DND-41 (cell line): ENCODE data around the gene MED31.

Experiments used
- ATAC-seq: fragments of 200-7000 bp; cut with Tn5 transposase; 3 replicates; pipeline ENCODE4 v1.9.1; 2021; ENCODE audit warnings: low read depth; ENCODE audit not compliant: insufficient read depth
- DNase-seq: peaks from one replicate; pipeline ENCODE4 v3.0.0-alpha.2; 2020
- H2AFZ ChIP-seq: 2 replicates; pipeline ENCODE4 v1.6.0; 2012; ENCODE audit warnings: low read depth, low read length
- H3K27ac ChIP-seq: 2 replicates; pipeline ENCODE4 v1.5.1; 2012; ENCODE audit warnings: low read length, inconsistent platforms
- H3K27me3 ChIP-seq: fragments of 200-600 bp; sonication (generic); 2 replicates; pipeline ENCODE4 v1.6.0; 2012; ENCODE audit warnings: low read length, mild to moderate bottlenecking, inconsistent platforms; ENCODE audit not compliant: insufficient read depth, poor library complexity
- H3K36me3 ChIP-seq: 2 replicates; pipeline ENCODE4 v1.5.1; 2012; ENCODE audit warnings: low read length, inconsistent platforms; ENCODE audit not compliant: insufficient read depth
- H3K4me1 ChIP-seq: 2 replicates; pipeline ENCODE4 v1.5.1; 2012; ENCODE audit warnings: mild to moderate bottlenecking, low read length; ENCODE audit not compliant: insufficient read depth
- H3K4me2 ChIP-seq: 2 replicates; pipeline ENCODE4 v1.6.0; 2012; ENCODE audit warnings: mild to moderate bottlenecking, moderate library complexity, low read length, inconsistent platforms; ENCODE audit not compliant: insufficient read depth
- H3K4me3 ChIP-seq, 2 experiments: fragments of 200-600 bp in 1 of 2; shearing (Covaris generic) in 1 of 2; 2 replicates each; pipeline ENCODE4 v1.5.1; 2012 to 2016; ENCODE audit warnings: inconsistent platforms in 2 of 2, low read length in 2 of 2, mild to moderate bottlenecking in 2 of 2, low read depth in 1 of 2, moderate library complexity in 1 of 2
- H3K79me2 ChIP-seq: 2 replicates; pipeline ENCODE4 v1.6.0; 2012; ENCODE audit warnings: low read length, inconsistent platforms; ENCODE audit not compliant: insufficient read depth
- H3K9ac ChIP-seq: 2 replicates; pipeline ENCODE4 v1.6.0; 2012; ENCODE audit warnings: low read depth, mild to moderate bottlenecking, inconsistent platforms, low read length, moderate library complexity
- H3K9me3 ChIP-seq: 2 replicates; pipeline ENCODE4 v1.5.1; 2012; ENCODE audit warnings: low read length, moderate library complexity, mild to moderate bottlenecking, inconsistent platforms; ENCODE audit not compliant: insufficient read depth, severe bottlenecking
- H4K20me1 ChIP-seq: 2 replicates; pipeline ENCODE4 v1.6.0; 2012; ENCODE audit warnings: low read length; ENCODE audit not compliant: insufficient read depth
- CTCF ChIP-seq: IDR thresholded peaks from 2 replicates; pipeline ENCODE4 v1.5.1; 2012; ENCODE audit warnings: borderline replicate concordance, low read length, moderate library complexity, mild to moderate bottlenecking; ENCODE audit not compliant: poor library complexity, severe bottlenecking; ENCODE audit errors: extremely low read depth
- EZH2 ChIP-seq: IDR thresholded peaks from 3 replicates; pipeline ENCODE4 v1.6.1; 2012; ENCODE audit warnings: borderline replicate concordance, low read depth, mild to moderate bottlenecking, moderate library complexity, low read length, inconsistent platforms; ENCODE audit not compliant: severe bottlenecking

MED31 gene

DNA sequence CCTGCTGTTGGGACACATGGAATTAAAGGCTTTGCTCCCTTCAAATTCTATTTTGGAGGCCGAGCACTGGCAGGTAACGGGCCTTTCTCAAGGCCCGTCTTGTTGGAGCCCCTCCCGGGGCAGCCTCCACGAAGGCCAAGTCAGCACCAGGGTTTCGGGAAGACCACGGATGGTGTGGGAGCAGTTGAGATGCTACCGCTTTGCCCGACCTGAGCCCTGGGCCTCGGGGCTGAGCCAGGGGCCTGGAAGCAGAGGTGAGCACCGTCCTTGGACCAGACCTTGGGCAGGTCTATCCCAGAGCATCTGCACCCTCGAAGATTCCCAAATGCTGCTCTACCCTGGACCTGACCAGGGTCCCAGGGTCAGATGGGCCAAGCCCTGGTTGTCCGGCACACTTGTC lies 23.2 kb upstream of the MED31 start:
- peaks cover 44% of the 10 kb centered on the region for H3K27me3 ChIP-seq
- H3K9ac ChIP-seq, result no peak overlapping the region
- no peak overlapping the region for H3K4me2 ChIP-seq
- ATAC-seq (no peak), DNase-seq (no peak)
- H4K20me1 ChIP-seq, result peaks cover 29% of the 10 kb centered on the region
- no peaks in the 10 kb centered on the region for H3K79me2 ChIP-seq
- no peaks in the 10 kb centered on the region for H3K4me1 ChIP-seq
- H3K27ac ChIP-seq, result no peak overlapping the region
- TF ChIP-seq EZH2 (no peak), CTCF (no peak)
- H3K36me3 ChIP-seq, result no peaks in the 10 kb centered on the region
- H3K4me3 ChIP-seq, result no peak overlapping the region
- no peaks in the 10 kb centered on the region for H3K9me3 ChIP-seq
- H2AFZ ChIP-seq, result no peak overlapping the region

GRCh38 chr17:6671431-6671830 lies 20.0 kb upstream of the MED31 start:
- Histone ChIP-seq H3K27me3 (peaks cover 26% of the 10 kb centered on the region), H2AFZ (no peak overlapping the region), H3K4me3 (no peak overlapping the region), H3K4me2 (no peak overlapping the region), H3K36me3 (no peaks in the 10 kb centered on the region), H3K9ac (no peak overlapping the region), H3K27ac (no peak overlapping the region), H3K79me2 (no peaks in the 10 kb centered on the region), H4K20me1 (peaks cover 16% of the 10 kb centered on the region), H3K9me3 (no peaks in the 10 kb centered on the region), H3K4me1 (no peaks in the 10 kb centered on the region)
- DNase-seq (no peak), ATAC-seq (no peak)
- TF ChIP-seq CTCF (no peak), EZH2 (no peak)

GRCh38 chr17:6670999-6671398 lies 19.6 kb upstream of the MED31 start:
- H3K9ac ChIP-seq, result no peak overlapping the region
- no peaks in the 10 kb centered on the region for H3K36me3 ChIP-seq
- peaks cover 22% of the 10 kb centered on the region for H3K27me3 ChIP-seq
- H2AFZ ChIP-seq, result no peak overlapping the region
- no peak overlapping the region for H3K27ac ChIP-seq
- H3K4me3 ChIP-seq, result no peak overlapping the region
- no peak for ATAC-seq
- H3K9me3 ChIP-seq, result no peaks in the 10 kb centered on the region
- no peak for TF ChIP-seq CTCF
- no peak for TF ChIP-seq EZH2
- H3K79me2 ChIP-seq, result no peaks in the 10 kb centered on the region
- no peak overlapping the region for H3K4me2 ChIP-seq
- DNase-seq, result no peak
- H3K4me1 ChIP-seq, result no peaks in the 10 kb centered on the region
- peaks cover 17% of the 10 kb centered on the region for H4K20me1 ChIP-seq

GRCh38 chr17:6670571-6670970 lies 19.2 kb upstream of the MED31 start:
- H4K20me1 ChIP-seq, result peaks cover 15% of the 10 kb centered on the region
- DNase-seq (no peak), ATAC-seq (no peak)
- H2AFZ ChIP-seq, result no peak overlapping the region
- no peak overlapping the region for H3K4me3 ChIP-seq
- H3K36me3 ChIP-seq, result no peaks in the 10 kb centered on the region
- no peak overlapping the region for H3K9ac ChIP-seq
- H3K9me3 ChIP-seq, result no peaks in the 10 kb centered on the region
- peaks cover 19% of the 10 kb centered on the region for H3K27me3 ChIP-seq
- no peak for TF ChIP-seq EZH2
- TF ChIP-seq CTCF, result no peak
- no peaks in the 10 kb centered on the region for H3K79me2 ChIP-seq
- H3K27ac ChIP-seq, result no peak overlapping the region
- no peak overlapping the region for H3K4me2 ChIP-seq
- no peaks in the 10 kb centered on the region for H3K4me1 ChIP-seq
